Measurements from ENCODE around the gene DNAH2.

DNAH2 gene

DNA sequence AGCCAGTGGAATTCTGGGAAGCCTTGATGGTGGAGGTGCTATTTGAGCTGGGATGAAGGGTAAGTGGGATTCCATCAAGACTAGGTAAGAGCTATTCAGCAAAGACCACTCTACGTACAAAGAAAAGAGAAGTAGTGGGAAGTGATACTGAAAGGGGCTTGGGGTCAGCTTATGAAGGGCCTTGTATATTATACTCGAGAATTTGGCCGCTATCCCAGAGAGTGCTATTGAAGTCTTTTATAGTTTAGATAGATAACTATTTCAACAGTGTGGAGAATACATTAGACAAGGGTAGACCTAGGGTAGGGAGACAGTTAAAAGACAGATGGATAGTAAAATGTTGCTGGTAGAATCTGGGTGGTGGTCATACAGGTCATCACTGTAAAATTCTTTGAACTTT is 10.3 kb downstream of the DNAH2 start:
- DNase-seq (ENCODE audit: low read depth) = no peak

DNA sequence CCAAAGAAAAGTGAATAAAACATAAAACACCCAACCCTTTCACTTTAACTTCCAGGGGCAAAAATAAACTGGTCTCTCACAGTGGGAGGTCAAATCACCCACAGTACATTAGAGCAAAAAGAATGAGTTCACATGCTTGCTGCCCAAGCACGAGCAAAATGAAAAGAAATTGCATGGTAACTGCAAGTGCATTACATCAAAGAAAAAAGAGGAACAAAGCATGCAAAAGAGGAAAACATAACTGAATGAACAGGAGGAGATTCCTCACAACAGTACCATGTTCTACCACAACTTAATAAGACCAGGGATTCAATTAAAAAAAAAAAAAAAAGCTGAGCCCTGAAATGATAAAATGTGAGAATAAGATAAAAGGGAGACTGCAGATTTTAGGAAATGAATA is 12.3 kb downstream of the DNAH2 start:
- DNase-seq (ENCODE audit: low read depth) = no peak

DNA sequence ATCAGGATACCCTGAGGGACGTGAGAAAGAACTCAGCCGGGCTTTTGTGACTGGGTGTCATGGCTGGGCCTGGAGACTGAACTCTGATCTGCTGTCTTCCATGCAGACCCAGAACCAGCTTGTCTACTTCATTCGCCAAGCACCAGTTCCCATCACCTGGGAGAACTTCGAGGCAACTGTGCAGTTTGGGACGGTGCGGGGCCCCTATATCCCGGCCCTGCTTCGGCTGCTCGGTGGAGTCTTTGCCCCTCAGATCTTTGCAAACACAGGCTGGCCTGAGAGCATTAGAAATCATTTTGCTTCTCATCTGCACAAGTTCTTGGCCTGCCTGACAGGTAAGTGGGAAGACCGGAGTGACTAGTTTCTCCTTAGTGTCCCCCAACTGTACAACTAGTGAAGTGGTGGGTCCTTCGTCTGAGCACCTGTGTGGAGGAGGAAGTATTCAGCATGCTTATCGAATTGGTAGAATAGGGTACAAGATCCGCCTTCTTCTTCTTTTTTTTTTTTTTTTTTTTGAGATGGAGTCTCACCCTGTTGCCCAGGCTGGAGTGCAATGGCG is 15.5 kb downstream of the DNAH2 start:
- DNase-seq (ENCODE audit: low read depth) = no peak

DNA sequence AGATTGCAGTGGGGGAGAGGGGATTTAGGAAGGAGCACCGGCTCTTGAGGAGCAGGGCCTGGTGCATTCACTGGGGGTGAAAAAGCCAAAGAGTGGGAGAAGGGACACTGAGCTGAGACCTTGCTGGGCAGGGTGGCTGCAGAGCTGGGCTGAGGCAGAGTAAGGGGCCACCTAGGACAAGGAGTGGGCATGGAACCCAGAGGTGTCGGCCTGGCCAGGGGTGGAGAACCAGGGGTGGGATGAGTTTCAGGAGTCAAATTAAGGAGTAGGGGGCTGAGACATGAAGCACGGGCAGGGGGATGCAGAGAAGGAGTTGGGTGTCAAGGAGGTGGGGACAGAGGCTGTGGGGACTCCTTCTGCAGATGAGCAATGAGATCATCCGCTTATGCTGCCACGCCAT is 20.1 kb downstream of the DNAH2 start:
- DNase-seq (ENCODE audit: low read depth) = no peak

DNA sequence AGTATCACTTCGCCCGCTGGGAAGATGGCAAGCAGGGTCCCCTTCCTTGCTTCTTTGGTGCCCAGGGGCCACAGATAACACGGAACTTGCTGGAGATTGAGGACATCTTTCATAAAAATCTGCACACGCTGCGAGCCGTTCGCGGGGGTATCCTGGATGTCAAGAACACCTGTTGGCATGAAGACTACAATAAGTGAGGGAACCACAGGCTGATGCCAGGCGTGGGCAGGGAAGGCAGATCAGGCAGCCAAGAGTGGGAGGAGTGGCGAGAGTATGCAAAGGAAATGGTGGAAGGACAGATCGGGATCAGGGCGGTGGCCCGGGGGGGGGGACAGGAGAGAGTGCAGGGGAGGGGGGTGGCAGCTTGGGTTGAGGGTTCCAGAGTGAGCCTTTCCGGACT is 22.2 kb downstream of the DNAH2 start:
- DNase-seq (ENCODE audit: low read depth) = no peak

DNA sequence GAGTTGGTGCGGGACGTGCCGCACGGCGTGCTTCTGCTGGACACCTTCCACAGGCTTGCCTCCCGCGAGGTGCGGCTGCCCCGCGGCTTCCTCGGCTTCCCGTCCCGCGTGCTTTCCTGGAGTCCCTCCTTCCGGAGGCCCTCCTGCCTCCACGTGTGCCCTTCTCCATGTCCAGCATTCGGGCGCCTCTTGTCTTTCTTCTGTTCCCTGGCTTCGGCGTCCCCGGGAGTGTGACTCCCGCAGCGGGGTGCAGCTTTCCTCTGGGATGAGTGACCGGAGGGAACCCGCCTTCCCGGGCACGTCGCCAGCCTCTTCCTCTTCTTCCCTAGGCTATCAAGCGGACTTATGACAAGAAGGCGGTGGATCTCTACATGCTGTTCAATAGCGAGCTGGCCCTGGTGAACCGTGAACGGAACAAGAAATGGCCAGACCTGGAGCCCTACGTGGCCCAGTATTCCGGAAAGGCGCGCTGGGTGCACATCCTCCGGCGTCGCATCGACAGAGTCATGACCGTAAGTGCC is 23.0 kb downstream of the DNAH2 start:
- DNase-seq (ENCODE audit: low read depth) = no peak

DNA sequence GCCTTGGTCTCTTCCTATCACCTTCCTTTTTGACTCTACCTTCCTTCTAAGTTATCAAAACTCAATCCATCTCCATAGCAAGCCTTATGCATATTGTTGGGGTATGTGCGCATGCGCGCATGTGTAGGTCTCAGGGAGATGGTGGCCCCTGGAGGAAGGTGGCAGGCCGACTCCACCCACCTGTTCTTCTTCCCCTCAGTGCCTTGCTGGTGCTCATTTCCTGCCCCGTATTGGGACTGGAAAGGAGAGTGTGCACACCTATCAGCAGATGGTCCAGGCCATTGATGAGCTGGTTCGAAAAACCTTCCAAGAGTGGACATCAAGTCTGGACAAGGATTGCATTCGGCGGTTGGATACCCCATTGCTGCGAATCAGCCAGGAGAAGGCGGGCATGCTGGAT is 25.2 kb downstream of the DNAH2 start:
- DNase-seq (ENCODE audit: low read depth) = no peak

DNA sequence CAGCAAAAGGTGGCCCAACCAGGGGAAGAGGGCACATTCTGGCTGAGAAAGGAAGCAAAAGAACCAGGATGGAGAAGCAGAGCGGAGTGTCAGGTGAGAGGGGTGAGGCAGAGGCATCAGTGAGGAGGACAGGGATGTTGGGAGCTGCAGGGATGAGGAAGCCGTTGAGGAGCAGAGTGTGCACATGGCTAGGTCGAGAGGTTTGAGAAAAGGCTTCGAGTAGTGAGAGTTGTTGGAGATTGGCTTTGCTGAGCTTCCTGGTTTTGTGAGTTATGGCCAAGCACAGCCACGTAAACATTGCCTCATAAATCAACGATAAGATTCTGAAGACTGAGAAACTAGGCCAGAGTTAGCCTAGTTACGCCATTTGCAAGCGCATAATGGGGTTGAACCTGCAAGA is 26.9 kb downstream of the DNAH2 start:
- no peak for DNase-seq (ENCODE audit: low read depth)

DNA sequence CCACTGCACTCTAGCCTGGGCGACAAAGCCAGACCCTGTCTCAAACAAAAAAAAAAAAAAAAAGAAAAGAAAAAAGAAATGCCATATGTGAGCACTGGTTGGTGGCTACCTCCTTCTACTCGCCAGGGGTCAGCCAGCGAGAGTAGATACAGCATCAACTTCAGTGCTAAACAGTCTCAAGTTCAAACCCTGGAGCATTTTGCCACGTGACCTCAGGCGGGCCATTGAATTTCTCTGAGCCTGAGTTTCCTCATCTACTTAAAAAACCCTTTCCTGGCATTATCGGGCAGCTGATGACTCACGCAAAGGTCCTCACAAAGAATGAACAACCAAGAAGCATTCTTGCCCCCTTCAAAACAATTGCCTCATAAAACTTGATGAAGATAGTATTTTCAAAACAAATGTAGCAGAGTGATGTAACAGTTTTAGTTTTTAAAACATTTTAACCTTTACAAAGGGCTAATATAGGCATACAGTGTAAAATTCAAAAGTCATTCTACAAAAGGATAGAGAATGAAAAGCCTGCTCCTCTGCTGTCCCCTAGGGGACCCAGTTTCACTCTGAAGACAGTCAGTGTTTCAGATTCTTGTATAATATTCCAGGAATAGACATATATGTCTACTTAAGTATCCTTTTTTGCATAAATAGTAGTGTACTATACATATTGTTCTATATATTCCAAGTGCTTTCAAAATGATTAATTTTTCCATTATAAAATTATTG is 28.4 kb downstream of the DNAH2 start:
- DNase-seq (ENCODE audit: low read depth) = peak; percentile 90

DNA sequence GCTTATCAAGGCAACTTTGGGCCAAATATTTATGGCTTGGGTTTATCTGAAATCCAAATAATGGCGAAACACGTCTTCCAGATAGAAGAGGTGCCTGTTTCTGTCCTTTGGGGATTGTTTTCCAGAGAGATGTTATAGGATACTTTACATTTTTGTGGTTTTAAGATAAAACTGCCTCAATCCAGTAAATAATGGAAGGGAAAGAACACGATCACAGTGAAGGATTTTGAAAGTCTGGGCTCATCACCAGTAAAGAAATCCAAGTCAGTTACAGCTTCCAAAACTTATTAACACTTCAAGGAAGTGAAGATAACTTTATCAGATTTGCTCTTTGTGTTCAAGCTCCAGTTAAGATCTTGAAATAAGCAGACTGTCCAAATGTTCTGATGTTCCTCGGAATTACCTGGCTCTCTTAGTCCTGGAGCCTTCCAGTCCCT is 30.1 kb downstream of the DNAH2 start:
- DNase-seq (ENCODE audit: low read depth) = peak; percentile 59

DNA sequence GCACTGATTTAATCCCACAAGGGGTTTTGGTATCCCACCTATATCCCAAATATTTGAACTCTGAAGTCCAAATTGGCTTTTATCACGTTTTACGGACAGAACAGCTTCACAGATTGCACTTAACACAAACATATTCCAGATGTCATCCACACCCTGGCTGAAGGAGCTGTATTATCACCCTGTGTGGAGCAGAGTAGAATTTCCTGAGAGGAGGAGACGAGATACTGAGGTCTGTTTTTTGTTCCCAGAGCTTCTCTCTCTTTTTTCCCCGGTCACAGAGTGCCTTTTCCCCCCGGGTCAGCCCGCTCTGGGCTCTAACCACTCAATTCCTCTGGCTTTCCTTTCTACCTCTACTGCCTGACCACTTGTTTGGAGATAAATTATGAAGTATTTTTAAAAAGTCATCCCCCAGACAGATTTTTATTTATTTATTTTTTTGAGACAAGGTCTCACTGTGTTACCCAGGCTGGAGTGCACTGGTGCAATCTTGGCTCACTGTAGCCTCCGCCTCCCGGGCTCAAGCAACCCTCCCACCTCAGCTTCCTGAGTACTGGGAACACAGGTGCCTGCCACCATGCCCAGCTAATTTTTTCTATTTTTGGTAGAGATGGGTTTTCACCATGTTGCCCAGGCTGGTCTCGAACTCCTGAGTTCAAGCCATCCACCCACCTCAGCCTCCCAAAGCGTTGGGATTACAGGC is 30.7 kb downstream of the DNAH2 start:
- DNase-seq (ENCODE audit: low read depth) = no peak

DNA sequence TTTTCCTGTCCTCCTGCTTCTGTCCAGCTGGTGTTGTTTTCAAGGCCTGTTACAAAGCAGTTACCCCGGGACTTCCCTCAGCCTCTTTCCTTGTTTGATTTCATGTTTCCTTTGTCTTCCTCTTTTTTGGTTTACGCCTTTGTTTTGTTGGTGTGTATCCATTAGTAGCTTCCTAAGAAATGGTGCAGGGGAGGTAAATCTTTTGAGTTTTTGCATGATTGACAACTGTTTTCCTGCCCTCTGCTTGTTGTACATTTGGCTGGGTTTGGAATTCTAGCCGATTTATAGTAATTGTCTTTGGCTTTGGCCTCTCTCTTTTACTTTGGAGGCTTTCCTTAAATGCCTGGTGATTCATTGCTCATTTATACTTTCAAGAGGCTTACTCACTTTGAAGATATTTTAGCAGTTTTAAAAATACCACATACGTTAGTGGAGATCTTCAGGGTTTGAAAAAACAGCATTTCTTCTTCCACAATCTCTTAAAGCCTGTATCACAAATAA is 32.8 kb downstream of the DNAH2 start:
- DNase-seq (ENCODE audit: low read depth) = peak; percentile 58

DNA sequence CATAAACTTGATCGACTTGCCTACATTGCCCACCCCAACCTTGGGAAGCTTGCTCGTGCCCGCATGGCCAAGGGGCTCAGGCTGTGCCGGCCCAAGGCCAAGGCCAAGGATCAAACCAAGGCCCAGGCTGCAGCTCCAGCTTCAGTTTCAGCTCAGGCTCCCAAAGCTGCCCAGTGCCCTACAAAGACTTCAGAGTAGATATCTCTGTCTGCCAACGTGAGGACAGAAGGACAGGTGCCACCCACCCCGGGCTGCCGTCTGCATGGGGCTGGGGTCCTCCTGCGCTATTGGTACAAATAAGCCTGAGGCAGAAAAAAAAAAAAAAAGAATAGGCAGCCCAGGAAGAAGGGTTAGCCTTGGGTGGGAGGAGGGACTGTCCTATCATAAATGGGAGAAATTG is 37.1 kb downstream of the DNAH2 start:
- DNase-seq (ENCODE audit: low read depth) = no peak

DNA sequence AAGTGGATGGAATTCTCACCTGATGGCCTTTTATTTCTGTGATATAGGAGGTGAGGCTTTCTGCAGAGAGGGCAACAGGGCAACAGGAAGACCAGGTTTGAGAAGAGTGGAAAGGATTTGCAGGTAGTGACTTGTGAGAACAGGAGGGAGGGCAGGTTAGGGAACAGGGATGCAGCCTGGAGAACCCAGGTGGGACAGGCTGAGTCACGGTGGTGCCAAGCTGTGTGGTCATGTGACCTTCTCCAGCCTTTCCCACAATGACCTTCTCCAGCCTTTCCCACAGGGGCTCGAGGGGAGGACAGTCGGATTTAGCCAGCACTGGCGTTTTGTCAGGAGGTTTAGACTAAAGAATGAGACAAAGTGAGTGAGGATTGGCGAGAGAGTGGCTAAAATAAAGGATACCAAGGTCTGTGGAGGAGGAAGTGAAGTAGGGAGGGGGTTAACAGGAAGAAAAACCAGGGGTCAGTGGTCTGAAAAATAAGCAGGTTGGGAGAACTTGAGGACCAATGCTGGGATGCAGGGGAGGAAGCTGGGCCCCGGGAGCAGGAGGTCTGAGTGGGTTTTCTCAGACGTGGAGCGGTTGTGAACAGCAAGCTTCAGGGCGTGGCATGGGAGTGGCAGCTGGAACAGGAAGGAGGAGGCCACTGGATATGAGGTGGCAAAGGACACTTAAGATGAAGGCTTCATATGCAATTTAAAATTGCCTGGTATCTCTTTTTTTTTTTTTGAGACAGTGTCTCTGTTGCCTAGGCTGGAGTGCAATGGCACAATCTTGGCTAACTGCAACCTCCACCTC is 37.7 kb downstream of the DNAH2 start:
- DNase-seq (ENCODE audit: low read depth) = no peak

DNA sequence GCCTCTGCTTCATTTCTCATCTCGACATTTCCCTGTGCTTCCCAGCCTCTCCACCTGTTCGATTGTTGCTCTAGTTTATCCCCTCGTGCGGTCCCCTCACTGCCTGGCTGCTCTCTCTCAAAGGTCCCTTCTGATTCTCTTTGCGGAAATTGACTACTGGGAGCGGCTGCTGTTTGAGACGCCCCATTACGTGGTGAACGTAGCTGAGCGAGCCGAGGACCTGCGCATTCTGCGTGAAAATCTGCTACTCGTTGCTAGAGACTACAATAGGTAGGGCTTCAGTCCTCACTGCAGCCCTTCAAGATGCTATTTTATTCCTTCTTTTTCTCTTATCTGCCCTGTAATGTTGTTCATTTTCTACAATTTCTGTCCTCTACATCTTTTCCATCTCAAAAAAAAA is 39.4 kb downstream of the DNAH2 start:
- DNase-seq (ENCODE audit: low read depth) = no peak

DNA sequence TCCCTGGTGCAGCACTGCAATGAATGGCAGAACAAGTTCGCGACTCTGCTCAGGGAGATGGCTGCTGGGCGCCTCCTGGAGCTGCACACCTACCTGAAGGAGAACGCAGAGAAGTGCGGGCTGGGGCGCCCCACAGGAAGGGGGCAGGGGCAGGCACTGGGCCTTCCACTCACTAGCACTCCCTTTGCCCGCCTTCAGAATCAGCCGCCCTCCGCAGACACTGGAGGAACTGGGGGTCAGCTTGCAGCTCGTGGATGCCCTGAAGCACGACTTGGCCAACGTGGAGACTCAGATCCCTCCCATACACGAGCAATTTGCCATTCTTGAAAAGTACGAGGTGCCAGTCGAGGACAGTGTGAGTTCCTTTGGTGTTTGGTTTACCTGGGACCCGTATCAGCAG is 46.4 kb downstream of the DNAH2 start:
- no peak for DNase-seq (ENCODE audit: low read depth)

DNA sequence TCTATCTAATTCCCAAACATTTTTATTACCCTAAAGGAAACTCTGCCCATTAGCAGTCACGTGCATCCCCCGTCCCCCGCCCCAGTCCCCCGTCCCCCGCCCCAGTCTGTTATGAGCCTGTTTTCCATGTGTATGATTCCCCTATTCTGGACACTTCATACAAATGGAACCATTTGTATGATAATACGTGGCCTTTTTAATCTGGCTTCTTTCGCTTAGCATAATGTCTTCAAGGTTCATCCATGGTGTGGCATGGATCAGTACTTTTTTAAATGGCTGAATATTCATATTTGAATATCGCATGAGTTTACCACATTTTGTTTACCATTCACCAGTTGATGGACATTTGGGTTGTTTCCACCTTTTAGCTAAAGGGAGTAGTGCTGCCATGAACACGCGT is 49.5 kb downstream of the DNAH2 start:
- no peak for DNase-seq (ENCODE audit: low read depth)

DNA sequence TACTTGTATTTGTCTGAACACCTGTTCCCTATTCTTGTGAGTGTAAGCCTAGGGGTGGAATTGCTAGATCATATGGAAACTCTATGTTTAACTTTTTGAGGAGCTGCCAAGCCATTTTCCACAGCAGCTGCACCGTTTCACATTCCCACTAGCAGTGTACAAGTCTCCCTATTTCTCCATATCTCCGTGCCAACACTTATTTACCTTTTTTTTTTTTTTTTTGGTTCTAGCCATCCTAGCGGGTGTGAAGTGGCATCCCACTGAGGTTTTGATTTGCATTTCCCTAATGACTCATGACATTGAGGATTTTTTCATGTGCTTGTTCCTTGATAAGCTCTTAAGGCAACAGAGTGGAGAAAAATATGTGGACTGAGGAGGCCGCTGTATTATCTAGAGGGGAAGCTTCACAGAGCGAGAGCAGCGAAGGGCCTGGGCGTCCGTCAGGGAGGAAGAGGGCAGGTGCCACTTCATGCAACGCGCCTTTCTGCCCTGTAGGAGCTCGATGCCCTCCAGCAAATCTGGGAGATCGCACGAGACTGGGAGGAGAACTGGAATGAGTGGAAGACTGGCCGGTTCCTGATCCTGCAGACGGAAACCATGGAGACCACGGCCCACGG is 50.0 kb downstream of the DNAH2 start:
- DNase-seq (ENCODE audit: low read depth) = no peak

DNA sequence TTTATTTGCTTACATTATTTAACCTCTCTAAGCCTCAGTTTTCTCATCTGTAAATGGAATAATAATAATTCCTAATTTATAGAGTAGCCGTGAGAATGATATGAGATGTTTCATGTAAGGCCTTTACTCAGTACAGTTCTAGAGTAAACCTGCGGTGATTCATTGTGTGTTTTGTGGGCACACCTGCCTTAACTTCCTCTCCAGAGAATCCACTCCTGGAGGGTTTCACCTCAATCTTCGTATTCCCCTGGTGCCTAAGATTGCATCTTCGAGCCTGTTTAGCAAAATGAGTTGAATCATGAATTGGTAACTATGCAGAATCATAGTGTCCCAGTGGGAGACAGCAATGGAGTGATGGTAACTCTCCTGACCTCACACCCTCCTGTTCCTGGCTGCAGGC is 52.3 kb downstream of the DNAH2 start:
- DNase-seq (ENCODE audit: low read depth) = no peak

DNA sequence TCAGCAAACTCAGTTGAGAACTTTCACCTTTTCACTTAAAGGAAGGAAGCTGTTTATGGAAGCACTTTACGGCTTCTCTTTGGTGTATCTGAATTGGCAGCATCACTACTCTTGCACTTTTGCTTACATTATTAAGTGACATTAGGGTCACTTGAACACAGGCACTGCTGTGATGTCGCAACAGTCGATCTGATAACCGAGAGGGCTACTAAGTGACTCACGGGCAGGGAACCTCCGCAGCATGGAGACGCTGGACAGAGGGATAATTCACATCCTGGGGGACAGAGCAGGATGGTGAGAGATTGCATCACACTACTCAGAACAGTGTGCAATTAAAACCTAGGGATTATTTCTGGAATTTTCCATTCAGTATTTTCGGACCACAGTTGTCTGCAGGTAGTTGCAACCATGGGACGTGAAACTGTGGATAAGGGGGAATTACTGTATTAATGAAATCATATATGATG is 56.5 kb downstream of the DNAH2 start:
- peak; percentile 24 for DNase-seq (ENCODE audit: low read depth)

DNA sequence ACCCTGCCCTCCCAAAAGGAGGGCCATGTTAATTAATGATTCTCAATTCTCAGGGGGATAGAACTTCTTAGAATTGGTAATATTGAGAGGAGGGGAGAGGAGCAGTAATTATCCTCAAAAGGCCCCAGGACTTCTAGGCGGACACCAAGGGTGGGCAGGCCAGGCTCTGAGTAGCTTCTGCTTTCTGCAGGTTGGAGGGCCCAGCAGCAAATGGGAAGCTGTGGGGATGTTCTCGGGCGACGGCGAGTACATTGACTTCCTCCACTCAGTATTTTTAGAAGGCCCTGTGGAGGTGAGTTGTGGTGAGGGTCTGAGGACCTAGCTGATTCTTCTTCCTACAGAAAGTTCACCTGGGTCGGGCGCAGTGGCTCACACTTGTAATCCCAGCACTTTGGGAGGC is 57.5 kb downstream of the DNAH2 start:
- no peak for DNase-seq (ENCODE audit: low read depth)

DNA sequence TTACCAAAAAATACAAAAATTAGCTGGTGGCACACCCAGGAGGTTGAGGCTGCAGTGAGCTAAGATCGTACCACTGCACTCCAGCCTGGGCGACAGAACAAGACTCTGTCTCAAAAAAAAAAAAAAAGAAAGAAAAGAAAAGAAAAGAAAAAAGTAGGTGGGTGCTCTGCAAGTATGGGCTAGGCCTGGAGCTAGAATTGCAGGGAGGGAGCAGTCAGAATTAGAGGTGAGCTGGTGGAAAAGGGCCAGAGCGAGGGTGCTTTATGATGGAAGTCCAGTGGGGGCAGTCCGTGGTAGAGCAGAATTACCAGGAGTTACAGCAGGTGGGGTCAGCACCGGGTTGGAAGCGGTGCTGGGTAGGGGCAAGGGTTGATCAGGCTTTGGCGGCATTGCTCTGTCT is 59.5 kb downstream of the DNAH2 start:
- no peak for DNase-seq (ENCODE audit: low read depth)

Measured in fibroblast of gingiva (primary cell).